GM12878 (cell line): ENCODE results near the gene METTL9. TPM values are rescaled to one million over a fixed set of nuclear protein-coding genes. Genes with fewer than 3 reads are reported as not detected.
"Not testable (repeated sequence)": the region's sequence is repeated elsewhere in the genome, so short reads cannot be mapped to it uniquely, and the experiment has no call there.

Experiments used
- ATAC-seq: fragments of 200-7000 bp; cut with Tn5 transposase; 3 replicates; pipeline ENCODE4 v1.9.1; 2020; ENCODE audit warnings: mild to moderate bottlenecking, moderate library complexity
- BruUV-seq: library from RNA; stranded (reverse); fragments of 400-500 nt; replicated peaks from 2 replicates; lab custom pipeline; 2021; lab: Mats Ljungman, UMichigan
- CTCF ChIA-PET: fragments of 300-600 bp; sonication (Branson Sonifier 250); formaldehyde crosslinking; extraction: SDS; loops from one replicate; lab custom pipeline; 2021; ENCODE audit warnings: inconsistent platforms; lab: Yijun Ruan, JAX
- POLR2A ChIA-PET: fragments of 350-600 bp; formaldehyde crosslinking; extraction: SDS; loops from one replicate; lab custom pipeline; 2021; ENCODE audit warnings: inconsistent platforms; lab: Charles Lee
- RAD21 ChIA-PET: fragments of 300-600 bp; sonication (Branson Sonifier 250); formaldehyde crosslinking; loops from one replicate; lab custom pipeline; 2023; ENCODE audit warnings: antibody characterized with exemption; ENCODE audit not compliant: unreplicated experiment; lab: Charles Lee
- SMC1A ChIA-PET: fragments of 300-600 bp; sonication (Branson Sonifier 250); formaldehyde crosslinking; loops from one replicate; lab custom pipeline; 2023; ENCODE audit not compliant: unreplicated experiment, uncharacterized antibody; lab: Charles Lee
- DNase-seq: peaks from one replicate; pipeline ENCODE4 v3.0.0-alpha.2; 2011; ENCODE audit warnings: low read depth, low spot score
- FAIRE-seq: peaks from 3 replicates; lab custom pipeline; 2011; peaks lifted over from hg19 to GRCh38; lab: Jason Lieb, UNC
- H2AFZ ChIP-seq: 2 replicates; pipeline ENCODE4 v1.6.0; 2011; ENCODE audit warnings: low read depth, low read length, control low read depth; ENCODE audit not compliant: control insufficient read depth
- H3K27ac ChIP-seq: 2 replicates; pipeline ENCODE4 v1.5.1; 2011; ENCODE audit warnings: control low read depth; ENCODE audit not compliant: control insufficient read depth, insufficient read depth
- H3K27me3 ChIP-seq, 2 experiments: replicated peaks in 1 of 2; 2 replicates each; pipeline versions ENCODE4 v1.6.0 to v1.6.1; 2011; ENCODE audit warnings: low read length in 1 of 2; ENCODE audit not compliant: control insufficient read depth in 2 of 2, insufficient read depth in 2 of 2
- H3K36me3 ChIP-seq, 2 experiments: 2 replicates each; pipeline ENCODE4 v1.5.1; 2011; ENCODE audit warnings: low read length in 1 of 2; ENCODE audit not compliant: control insufficient read depth in 2 of 2, insufficient read depth in 2 of 2
- H3K4me1 ChIP-seq: 2 replicates; pipeline ENCODE4 v1.6.1; 2011; ENCODE audit warnings: mild to moderate bottlenecking, low read length, moderate library complexity, mixed read lengths; ENCODE audit not compliant: control insufficient read depth, insufficient read depth
- H3K4me2 ChIP-seq: 2 replicates; pipeline ENCODE4 v1.6.0; 2011; ENCODE audit warnings: control low read depth; ENCODE audit not compliant: control insufficient read depth, insufficient read depth
- H3K4me3 ChIP-seq: fragments of 200-600 bp; sonication (generic); 2 replicates; pipeline ENCODE4 v1.5.1; 2016
- H3K79me2 ChIP-seq: 2 replicates; pipeline ENCODE4 v1.6.0; 2011; ENCODE audit warnings: low read length; ENCODE audit not compliant: control insufficient read depth, insufficient read depth
- H3K9ac ChIP-seq: 2 replicates; pipeline ENCODE4 v1.8.0; 2011; ENCODE audit warnings: low read length, control low read depth, mixed read lengths; ENCODE audit not compliant: control insufficient read depth, insufficient read depth
- H3K9me3 ChIP-seq: replicated peaks from 3 replicates; pipeline ENCODE4 v1.5.1; 2011; ENCODE audit warnings: mild to moderate bottlenecking, low read length; ENCODE audit not compliant: control insufficient read depth, insufficient read depth
- H4K20me1 ChIP-seq: 2 replicates; pipeline ENCODE4 v1.6.0; 2011; ENCODE audit not compliant: control insufficient read depth, insufficient read depth
- E4F1 ChIP-seq: fragments of 450-650 bp; IDR thresholded peaks from 2 replicates; pipeline ENCODE4 v1.6.1; 2018; ENCODE audit warnings: borderline replicate concordance, mild to moderate bottlenecking; ENCODE audit not compliant: partially characterized antibody
- FOXK2 ChIP-seq: fragments of 450-650 bp; IDR thresholded peaks from 2 replicates; pipeline ENCODE4 v1.6.1; 2017; ENCODE audit warnings: mild to moderate bottlenecking, moderate library complexity
- HDGF ChIP-seq: fragments of 450-650 bp; IDR thresholded peaks from 2 replicates; pipeline ENCODE4 v1.6.1; 2016; ENCODE audit warnings: antibody characterized with exemption
- IRF5 ChIP-seq: fragments of 450-650 bp; IDR thresholded peaks from 2 replicates; pipeline ENCODE4 v1.6.1; 2017; ENCODE audit warnings: borderline replicate concordance
- YBX1 ChIP-seq: fragments of 450-650 bp; IDR thresholded peaks from 2 replicates; pipeline ENCODE4 v1.6.1; 2016; ENCODE audit warnings: antibody characterized with exemption
- WGBS: methylation state at CpG from one replicate; pipeline ENCODE4 v1.1.6; 2016; ENCODE audit warnings: low lambda C conversion rate; ENCODE audit not compliant: insufficient replicate concordance, insufficient coverage; ENCODE audit errors: missing lambda C conversion rate; 5-methylcytosine and 5-hydroxymethylcytosine counted together
- in situ Hi-C: fragments of 300-500 bp; cut with MboI; formaldehyde crosslinking; loops from 9 replicates; pipeline ENCODE4 v1.14.3; 2018; ENCODE audit warnings: mixed read lengths
- intact Hi-C: fragments of 100-400 bp; cut with micrococcal nuclease; formaldehyde crosslinking; loops from one replicate; pipeline ENCODE4 v1.14.2; 2022; ENCODE audit not compliant: unreplicated experiment
- polyA plus RNA-seq, 11 experiments: library from polyadenylated mRNA; depleted of rRNA in 4 of 11; unstranded in 6 of 11; stranded (reverse) in 5 of 11; fragments of >200 nt; fragmentation: Nextera tagmentation in 4 of 11; fragmentation: Illumina TruSeq in 1 of 11; extraction: Ambion mirVana in 4 of 11; extraction: Trizol in 1 of 11; gene quantifications; 1 replicate in 1 of 11; 2 replicates in 10 of 11; pipeline versions ENCODE4 v1.2.1 to v1.2.3, GENCODE V29; 2011 to 2016; ENCODE audit warnings: inconsistent platforms in 2 of 11, missing spikeins in 2 of 11, low read depth in 1 of 11
- total RNA-seq, 4 experiments: library from RNA; depleted of rRNA in 3 of 4; stranded (reverse); fragments of >200 nt in 3 of 4; fragmentation: Illumina TruSeq in 1 of 4; extraction: Trizol in 1 of 4; gene quantifications; 2 replicates each; pipeline versions ENCODE4 v1.2.1 to v1.2.3, GENCODE V29; 2013 to 2021

METTL9 gene
- total and polyA plus RNA-seq, 10 of the 15 experiments (the other 5 are each of a cell fraction or from before 2014, with no cell fraction given) = 19.4 to 119 (median 101) TPM

GRCh38 chr16:21564367-21564766, 35.0 kb upstream of the METTL9 start:
- H3K4me1 ChIP-seq, H3K9me3 ChIP-seq, H3K9ac ChIP-seq, intact Hi-C loops, H3K27me3 ChIP-seq, H3K4me2 ChIP-seq, H3K79me2 ChIP-seq, H3K36me3 ChIP-seq, FAIRE-seq, H3K27ac ChIP-seq, DNase-seq, H3K4me3 ChIP-seq, H2AFZ ChIP-seq, BruUV-seq, H4K20me1 ChIP-seq, ATAC-seq: not testable (repeated sequence)
- ChIA-PET CTCF (interaction anchor here (0.6 to 2.1 kb wide), 2 partner anchors 144 to 683 kb away, joined by 3 to 7 read pairs; no protein-coding TSS in a partner anchor), SMC1A (interaction anchor here (1.2 kb wide), 1 partner anchor 11 kb away, joined by 5 read pairs; no protein-coding TSS in a partner anchor), RAD21 (interaction anchor here (1.1 kb wide), 1 partner anchor 20 kb away, joined by 4 read pairs; no protein-coding TSS in a partner anchor), POLR2A (interaction anchor here (0.7 kb wide), 1 partner anchor 238 kb away, joined by 3 read pairs; no protein-coding TSS in a partner anchor)
- TF ChIP-seq FOXK2 (0 out of 2 replicates have a peak, but pooled peaks have one; percentile 20), HDGF (0 out of 2 replicates have a peak, but pooled peaks have one; percentile 42), YBX1 (0 out of 2 replicates have a peak, but pooled peaks have one; percentile 22), IRF5 (peak; percentile 47; the same call in 1 of the 2 replicates), E4F1 (peak; percentile 60)
- in situ Hi-C loops = loop anchor here (10.0 kb wide), 1 partner anchor 760 kb away; no protein-coding TSS in a partner anchor
- 0% methylated on average over 1 of the region's 1 CpG for WGBS
